ENCODE results near the gene TTC31.
"Not testable (repeated sequence)": the region's sequence is repeated elsewhere in the genome, so short reads cannot be mapped to it uniquely, and the experiment has no call there.

TTC31 gene

DNA sequence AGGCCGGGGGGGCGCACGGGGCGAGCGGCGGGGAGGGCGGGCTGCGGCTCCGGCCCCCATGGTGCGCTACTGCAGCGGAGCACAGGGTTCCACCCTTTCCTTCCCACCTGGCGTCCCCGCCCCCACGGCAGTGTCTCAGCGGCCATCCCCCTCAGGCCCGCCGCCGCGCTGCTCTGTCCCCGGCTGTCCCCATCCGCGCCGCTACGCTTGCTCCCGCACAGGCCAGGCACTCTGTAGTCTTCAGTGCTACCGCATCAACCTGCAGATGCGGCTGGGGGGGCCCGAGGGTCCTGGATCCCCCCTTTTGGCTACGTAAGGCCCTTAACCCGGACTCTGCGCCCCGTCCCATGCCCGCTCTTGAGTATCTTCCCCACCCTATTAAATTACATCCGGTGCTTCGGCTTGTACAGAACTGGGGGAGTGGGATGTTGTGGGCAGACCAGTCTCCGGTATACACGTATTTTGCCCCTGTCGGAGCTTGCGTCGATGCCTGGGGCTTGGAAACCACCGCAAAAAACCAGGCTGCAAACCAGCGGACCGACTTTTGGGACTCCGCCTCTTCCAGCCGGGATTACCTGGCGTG is 25.2 kb upstream of the TTC31 start:
- peak; percentile 87 for DNase-seq

DNA sequence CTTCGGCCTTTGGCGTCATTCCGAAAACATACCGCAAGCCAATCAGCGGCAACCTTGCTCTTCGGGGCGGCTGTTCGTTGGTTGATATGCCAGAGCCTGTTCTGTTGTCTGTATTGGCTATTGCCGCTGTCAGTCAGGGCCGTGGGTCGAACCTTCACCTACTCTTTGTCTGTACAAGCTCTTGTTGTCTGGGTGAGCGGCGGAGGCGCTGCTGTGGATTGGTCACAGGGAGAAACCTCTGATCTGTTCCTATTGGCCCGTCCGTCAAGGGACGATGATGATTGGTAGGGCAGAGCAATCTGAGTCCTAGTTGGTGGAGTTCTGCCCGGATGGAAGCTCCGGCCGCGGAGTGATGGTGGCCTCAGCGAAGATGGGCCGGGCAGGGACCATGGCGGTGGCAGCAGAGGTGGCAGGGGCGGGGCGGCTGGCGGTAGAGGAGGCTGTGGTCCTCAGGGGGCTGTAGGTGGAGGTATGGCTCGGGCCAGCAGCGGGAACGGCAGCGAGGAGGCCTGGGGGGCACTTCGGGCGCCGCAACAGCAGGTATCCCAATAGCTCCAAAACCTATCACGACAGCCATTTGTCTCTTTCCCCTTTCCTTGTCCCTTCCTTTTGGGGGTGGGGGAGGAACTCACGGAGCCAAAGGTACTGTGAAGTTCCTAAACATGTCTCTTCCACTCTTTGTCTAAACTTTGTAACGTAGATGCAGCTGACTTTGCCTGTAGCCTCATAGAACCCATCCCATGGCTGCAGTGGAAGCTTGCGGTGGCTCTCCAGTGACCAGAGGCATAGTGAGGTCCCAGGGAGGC is 24.5 kb upstream of the TTC31 start, which contains the start of gene WBP1:
Gene WBP1 (plus strand): TSS at position 307 of the 806 bp plus-strand sequence. CDS start 165 bp downstream, at position 472.
- peak; percentile 97 for DNase-seq

DNA sequence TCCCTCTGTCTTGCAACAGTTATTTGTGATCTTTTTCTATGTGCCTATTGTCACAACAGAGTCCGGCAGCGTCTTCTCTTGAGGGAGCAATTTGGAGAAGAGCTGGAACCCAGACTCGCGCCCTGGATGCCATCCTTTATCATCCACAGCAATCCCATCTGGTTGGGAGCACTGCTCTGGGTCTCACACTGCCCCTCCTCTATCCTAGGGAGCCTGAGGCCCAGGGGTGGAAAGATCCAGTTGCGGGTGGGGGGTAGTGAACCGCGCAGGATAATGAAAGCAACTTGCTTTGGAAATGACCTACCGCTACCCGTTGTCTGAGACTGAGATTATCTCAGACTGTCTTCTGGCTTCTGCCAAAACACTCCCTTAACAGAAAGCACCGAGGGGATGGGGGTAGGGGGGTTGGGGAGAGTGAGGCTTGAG is 23.9 kb upstream of the TTC31 start:
- DNase-seq, result no peak

DNA sequence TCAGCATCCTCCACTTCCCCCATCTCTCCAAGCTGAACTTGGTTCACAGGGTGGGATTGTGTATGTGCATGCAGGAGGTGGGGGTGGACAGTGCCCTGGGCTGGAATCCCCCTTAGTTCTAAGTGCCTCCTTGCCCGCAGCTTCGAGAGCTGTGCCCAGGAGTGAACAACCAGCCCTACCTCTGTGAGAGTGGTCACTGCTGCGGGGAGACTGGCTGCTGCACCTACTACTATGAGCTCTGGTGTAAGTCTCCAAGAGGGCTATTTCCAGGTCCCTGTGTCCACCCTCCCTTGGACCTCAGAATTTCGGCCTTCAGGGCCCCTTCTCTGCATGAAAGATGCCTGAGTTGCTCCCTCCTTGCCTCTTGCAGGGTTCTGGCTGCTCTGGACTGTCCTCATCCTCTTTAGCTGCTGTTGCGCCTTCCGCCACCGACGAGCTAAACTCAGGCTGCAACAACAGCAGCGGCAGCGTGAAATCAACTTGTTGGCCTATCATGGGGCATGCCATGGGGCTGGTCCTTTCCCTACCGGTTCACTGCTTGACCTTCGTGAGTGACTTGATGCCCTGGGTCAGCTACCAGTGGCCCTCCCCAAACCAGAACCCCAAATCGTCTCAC is 23.3 kb upstream of the TTC31 start:
- DNase-seq, result not testable (repeated sequence)

DNA sequence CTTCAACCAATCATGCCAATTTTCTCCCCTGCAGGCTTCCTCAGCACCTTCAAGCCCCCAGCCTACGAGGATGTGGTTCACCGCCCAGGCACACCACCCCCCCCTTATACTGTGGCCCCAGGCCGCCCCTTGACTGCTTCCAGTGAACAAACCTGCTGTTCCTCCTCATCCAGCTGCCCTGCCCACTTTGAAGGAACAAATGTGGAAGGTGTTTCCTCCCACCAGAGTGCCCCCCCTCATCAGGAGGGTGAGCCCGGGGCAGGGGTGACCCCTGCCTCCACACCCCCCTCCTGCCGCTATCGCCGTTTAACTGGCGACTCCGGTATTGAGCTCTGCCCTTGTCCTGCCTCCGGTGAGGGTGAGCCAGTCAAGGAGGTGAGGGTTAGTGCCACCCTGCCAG is 22.7 kb upstream of the TTC31 start:
- DNase-seq, result not testable (repeated sequence)

DNA sequence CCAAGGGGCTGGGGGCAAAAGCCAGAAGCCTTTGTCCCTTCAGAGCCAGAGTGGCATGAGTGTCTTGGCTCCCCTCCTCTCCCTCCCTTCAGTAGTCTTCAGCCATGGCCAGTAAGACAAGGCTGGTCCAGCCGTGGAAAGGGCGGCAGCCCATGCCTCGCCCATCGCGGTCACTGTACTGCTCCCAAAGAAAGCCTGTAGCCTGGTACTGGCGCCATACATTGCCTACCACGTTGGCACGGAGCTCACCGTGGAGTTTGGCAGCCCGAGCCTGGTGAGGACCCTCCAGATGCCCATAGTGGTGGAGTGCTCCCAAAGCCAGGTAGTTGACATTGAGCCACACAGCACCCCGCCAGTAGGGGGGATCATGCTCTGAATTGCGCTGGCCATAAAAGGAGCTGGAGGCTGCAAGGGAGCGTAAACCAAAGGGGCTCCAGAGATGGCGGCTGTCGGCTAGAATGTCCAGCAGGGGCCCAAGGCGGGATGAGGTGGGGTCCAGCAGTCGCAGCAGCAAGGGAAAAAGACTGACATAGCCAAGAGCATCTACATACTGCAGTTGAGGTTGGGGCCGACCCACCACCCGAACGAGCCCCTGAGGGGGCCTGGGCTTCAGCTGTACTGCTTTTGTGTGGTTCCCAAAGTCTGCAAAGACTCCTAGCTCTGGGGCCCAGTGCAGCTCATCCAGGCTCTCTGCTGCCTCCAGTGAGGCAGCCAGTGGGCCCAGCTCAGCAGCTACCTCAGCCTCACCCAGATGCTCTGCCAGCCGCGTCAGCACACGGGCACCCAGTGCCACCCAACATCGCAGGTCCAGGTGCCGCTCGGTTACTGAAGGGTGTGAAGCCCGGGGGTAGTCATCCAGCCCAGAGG is 21.5 kb upstream of the TTC31 start:
- DNase-seq, result no peak

DNA sequence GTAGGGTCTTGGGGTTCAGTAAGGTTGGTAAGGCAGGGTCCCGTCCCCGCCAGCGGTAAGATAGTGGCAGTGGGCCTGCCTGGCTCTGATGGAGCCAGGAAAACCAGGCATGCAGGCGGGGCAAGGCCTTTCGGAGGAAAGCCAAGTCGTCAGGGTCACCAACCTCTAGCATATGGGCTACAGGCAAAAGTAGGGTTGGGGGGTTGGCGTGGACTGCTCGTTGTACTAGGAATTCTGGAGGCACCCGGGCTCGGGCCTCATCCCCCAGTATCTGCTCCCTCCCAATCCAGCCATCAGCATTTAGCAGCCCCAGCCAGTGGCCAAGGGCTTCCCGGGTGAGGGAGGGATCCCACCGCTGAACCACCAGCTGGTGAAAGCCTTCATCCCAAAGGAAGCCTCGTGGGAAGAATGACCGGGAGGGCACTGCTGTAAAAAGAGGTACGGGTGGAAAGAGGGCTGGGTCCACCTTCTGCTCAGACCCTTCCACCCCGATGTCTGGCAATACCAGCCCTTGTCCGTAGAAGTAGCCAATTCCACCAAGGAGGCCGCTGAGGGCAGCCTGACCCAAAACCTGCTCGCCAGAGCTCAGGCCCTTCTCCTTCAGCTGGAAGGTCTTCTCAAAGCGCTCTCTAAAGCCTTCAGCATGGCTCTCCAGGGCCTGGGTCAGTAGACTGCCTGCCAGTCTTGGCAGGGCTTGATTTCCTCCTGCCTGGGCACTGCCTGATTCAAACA is 20.7 kb upstream of the TTC31 start:
- no peak for DNase-seq

DNA sequence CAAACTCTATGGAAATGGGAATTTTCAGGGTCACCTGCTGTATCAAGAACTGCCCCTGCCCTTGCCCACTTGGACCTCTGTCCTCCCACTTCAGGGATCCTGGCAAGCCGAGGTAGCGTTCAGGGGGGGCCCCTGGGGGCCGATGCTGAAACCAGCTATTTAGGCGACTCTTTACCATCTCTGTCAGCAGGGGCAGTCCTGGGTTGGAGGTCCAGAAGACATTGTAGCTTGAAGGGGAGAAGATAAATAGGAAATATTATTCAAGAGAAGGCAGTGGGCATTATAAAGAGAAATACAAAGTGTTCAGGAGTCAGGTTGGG is 20.1 kb upstream of the TTC31 start:
- DNase-seq, result no peak

DNA sequence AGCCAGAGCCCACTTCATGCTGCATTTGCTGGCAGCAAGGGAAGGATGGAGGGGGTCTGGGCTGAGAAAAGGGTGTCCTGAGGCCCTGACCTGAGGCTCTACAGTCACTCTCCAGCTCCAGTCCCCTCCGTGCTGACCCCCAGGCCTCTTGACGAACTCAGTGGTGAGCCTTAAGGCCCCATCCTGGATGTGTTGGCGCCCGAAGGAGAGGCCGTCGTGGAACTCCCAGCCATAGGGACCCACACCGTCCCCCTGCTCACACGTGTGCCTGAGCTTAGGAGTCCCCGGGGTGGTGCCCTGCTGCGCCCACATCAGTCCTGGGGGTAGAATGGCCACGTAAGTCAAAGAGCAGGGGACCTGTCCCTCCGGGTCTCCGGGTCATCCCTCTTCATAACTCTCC is 18.5 kb upstream of the TTC31 start:
- DNase-seq, result no peak

DNA sequence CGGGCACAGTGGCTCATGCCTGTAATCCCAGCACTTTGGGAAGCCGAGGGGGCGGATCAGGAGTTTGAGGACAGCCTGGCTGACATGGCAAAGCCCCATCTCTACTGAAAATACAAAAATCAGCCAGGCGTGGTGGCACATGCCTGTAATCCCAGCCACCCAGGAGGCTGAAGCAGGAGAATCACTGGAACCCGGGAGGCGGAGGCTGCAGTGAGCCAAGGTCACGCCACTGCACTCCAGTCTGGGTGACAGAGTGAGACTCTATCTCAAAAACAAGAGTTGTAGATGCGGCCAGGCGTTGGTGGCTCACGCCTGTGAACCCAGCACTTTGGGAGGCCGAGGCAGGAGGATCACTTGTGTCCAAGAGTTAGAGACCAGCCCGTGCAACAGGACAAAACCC is 12.1 kb upstream of the TTC31 start:
- not testable (repeated sequence) for DNase-seq

DNA sequence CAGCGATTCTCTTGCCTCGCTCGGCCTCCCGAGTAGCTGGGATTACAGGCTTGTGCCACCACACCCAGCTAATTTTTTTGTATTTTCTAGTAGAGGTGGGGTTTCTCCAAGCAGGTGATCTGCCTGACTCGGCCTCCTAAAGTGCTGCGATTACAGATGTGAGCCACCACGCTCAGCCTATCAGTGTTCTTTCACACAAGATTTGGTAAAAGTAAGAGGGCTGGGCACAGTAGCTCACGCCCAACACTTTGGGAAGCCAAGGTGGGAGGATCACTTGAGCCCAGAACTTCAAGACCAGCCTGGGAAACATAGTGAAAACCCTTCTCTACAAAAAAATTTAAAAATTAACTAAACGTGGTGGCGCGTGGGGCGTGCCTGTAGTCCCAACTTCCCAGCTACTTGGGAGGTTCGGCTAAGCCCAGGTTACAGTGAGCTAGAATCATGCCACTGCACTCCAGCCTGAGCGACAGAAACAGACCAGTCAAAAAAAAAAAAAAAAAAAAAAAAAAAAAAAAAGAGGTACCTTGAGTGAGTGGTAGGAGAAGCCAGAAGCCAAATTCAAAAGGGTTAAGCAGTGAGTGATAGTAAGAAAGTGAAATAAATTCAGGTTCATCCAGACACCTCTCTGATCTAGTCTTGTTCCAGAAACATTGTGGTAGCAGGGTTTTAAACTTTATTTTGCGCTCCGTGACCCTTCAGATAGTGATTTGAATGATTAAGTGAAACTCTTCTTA is 11.4 kb upstream of the TTC31 start:
- no peak for DNase-seq

DNA sequence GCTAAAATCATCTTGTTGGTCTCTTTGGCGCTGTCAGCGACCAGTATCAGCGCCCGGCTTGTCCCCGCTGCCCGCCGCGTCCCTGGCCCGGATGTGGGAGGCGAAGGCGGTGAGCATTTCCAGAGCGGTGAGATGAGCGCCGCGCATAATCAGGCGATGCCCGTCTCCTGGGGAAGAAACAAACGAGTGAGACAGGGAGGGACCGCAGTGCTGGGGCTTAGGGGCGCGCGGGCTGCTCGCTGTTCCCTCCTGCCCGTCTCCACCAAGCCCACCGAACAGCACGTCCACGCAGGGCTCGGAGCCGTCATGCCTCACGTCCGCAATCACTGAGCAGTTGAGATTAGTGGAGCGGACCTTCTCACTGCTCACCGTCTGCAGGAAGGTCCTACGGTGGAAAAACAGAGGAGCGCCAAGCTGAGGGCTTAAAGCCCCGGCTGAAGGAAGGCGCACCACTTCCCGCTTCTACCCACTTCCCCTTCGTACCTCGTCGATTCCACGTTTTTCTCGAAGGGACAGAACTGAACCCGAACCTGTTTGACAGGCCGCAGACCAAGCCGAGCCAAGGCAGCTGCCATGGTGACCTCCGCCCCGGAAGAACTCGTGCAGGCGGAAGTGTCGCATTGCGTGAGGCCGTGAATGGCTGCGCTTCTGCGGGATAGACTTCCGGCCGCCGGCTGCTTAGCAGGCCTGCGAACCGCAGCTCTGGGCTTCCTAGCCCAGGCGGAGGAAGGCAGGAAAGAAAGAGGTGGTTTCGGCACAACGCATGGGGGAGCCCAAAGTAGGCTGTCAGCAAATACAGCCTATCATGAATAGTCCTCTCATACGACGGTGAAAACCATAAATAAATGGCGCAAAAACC is 10.6 kb upstream of the TTC31 start, which contains the start of gene MRPL53:
Gene MRPL53 (minus strand): TSS at position 595 of the 859 bp plus-strand sequence. CDS start 20 bp downstream, at position 575.
- peak; percentile 96 for DNase-seq

DNA sequence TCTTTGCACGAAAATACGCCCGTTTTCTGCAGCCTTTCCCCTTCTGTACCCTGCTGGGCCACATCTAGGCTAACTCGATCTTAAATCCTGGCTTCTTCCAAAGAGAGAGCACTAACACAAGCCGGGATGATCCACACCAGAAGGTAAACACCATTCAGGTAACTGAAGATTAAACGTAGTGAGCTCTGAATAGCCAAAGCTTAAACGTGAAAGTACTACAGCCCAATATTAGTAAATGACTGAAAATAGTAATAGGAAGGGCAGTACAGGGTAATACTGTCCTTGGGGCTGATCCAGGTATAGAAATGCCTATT is 10.0 kb upstream of the TTC31 start:
- no peak for DNase-seq

DNA sequence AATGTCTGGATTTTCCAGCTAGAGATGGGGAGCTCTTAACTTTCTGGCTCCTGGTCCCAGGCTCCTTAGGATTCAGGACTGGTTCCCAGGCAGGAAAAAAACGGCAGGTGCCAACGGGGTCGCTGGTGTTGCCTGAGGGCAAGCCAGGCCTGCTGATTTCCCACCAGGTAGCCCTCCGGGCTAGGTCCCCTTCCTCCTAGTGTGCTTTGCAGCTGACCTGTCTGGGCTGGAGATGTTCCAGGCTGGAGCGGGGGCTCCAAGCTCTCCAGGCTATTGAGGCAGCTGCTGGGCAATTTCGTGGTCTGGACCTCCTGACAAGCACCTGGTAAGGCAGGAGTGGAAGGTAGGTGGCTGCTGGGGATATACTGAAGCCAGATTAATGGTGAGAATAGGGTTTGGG is 8.4 kb upstream of the TTC31 start:
- no peak for DNase-seq

DNA sequence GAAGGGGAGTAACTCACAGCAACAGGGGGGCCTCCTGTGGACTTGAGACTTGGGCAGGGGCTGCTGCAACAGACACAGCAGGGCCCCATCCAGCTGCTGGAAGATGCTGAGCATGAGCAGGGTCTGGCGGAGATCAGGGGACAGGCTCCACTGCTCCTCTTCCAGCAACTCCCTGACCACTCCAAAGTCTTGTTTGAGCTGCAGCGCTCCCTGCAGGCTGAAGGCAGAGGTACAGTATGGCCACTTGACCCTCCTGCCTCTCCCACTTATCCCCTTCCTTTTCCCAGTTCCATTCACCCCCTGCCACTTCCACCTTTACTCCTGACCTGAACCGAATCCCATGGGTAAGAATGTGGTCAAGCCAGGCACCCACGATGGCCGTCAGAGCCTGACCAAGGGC is 8.0 kb upstream of the TTC31 start:
- no peak for DNase-seq

DNA sequence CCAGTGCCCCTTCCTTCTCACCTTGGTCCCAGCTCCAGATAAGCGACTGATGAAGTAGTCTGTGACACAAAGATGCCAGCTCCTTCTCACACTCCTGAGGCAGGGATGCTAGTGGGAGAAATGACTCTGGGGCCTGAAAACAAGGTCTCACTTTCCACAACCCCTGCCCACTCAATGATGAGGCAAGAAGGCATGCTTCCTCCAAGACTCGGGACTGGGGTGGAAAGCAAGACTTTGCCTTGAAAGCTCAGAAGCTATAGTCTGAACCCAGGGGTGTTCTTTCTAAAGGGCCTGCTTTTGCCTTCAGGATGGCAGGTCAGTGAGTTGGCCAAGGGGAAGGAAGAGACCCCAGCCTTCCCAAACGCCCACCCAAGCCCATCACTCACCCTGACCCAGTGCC is 1.4 kb upstream of the TTC31 start:
- no peak for DNase-seq

DNA sequence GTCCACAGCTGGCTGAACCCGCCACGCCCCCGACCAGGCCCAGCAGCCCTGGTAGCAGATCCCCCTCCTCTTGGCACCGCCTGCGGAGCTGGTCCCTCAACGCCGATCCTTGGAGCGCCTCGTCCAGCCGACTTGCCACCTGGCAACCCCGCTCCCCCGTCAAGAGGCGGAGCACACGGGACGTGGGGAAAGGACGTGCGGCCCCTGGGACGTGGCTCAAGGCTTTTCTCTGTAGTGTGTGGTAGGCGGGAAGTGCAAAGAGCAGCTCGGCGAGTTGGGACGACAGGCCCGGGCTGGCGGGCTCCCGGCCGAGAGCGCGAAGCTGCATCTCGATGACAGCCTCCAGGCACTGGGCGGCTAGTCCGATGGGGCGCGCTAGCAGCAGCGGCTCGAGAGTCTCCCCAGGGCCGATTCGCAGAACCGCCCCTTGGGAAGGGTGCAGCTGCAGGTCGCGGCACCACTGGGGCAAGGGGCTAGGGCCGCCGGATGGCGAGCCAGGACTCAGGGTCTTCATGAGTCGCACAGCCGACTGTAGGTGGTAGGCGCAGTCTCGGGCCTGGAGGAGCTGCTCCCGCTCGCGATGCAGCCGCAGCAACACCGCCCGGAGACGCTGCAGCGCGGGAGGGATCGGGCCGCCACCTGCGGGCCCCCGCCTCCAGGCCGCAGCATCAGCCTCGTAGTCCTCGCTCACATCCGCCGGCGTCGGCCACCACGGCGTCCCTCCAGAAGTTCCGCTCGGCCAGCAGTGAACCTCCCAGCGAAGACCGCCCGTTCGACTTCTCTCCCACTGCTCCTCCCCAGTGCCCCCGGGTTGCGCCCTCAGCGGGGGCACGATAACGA is 700 bp upstream of the TTC31 start:
- no peak for DNase-seq

DNA sequence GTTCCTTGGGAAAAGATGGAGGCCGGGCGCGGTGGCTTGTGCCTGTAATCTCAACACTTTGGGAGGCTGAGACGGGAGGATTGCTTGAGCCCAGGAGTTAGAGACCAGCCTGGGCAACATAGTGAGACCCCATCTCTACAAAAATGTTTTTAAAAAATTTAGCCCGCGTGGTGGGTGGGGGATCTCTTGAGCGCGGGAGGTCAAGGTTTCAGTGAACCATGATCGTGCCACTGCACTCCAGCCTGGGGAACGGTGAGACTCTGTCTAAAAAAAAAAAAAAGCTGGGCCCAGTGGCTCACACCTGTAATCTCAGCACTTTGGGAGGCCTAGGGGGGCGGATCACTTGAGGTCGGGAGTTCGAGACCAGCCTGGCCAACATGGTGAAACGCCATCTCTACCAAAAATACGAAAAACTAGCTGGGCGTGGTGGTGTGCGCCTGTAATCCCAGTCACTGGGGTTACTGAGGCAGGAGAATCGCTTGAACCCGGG is 839 bp downstream of the TTC31 start:
- not testable (repeated sequence) for DNase-seq

DNA sequence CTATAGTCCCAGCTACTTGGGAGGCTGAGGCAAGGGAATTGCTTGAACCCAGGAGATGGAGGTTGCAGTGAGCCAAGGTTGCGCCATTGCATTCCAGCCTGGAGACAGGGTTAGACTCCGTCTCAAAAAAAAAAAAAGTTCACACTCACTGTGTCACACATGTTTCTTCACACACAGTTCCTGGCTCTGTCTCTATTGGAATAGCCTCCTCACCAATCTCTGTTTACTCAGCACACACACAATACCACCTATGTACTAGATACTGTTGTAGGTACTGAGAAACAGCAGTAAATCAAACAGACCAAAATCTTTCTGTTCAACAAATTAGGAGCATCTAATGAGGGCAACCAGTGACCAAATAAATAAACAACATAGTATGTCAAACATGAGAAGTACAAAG is 3.3 kb downstream of the TTC31 start:
- no peak for DNase-seq

All from activated CD8-positive, alpha-beta memory T cell treated with anti-CD3 and anti-CD28 coated beads, Interleukin-2, amount 50 U/mL, for 4 hours (primary cell).